MCF 10A (cell line): ENCODE data around the gene TTC27. TPM values are rescaled to one million over a fixed set of nuclear protein-coding genes. Genes with fewer than 3 reads are reported as not detected.
A peak's percentile ranks its signal among the peaks of the same experiment; 100 is the strongest.

Experiments
- BruUV-seq: library from RNA; stranded (reverse); fragments of 400-500 nt; replicated peaks from 2 replicates; lab custom pipeline; 2021; lab: Mats Ljungman, UMichigan
- CTCF ChIA-PET: fragments of 300-600 bp; sonication (Branson Sonifier 250); formaldehyde crosslinking; extraction: SDS; loops from one replicate; lab custom pipeline; 2021; ENCODE audit warnings: antibody characterized with exemption, inconsistent platforms; lab: Yijun Ruan, JAX
- POLR2A ChIA-PET: fragments of 300-600, 350-650 bp; sonication (Branson Sonifier 250); formaldehyde crosslinking; extraction: SDS; loops from one replicate; lab custom pipeline; 2020; ENCODE audit warnings: antibody characterized with exemption, inconsistent platforms; lab: Yijun Ruan, JAX
- DNase-seq: peaks from one replicate; pipeline ENCODE4 v3.0.0-alpha.2; 2018; ENCODE audit not compliant: unreplicated experiment
- H3K27ac Mint-ChIP-seq: one replicate; pipeline ENCODE4 v1.8.0; 2022; ENCODE audit warnings: mild to moderate bottlenecking, low read depth, mixed read lengths; ENCODE audit not compliant: unreplicated experiment
- H3K27me3 Mint-ChIP-seq: one replicate; pipeline ENCODE4 v1.8.0; 2022; ENCODE audit warnings: mixed read lengths; ENCODE audit not compliant: insufficient read depth, unreplicated experiment
- H3K36me3 Mint-ChIP-seq: one replicate; pipeline ENCODE4 v1.8.0; 2022; ENCODE audit warnings: mild to moderate bottlenecking, moderate library complexity, mixed read lengths; ENCODE audit not compliant: insufficient read depth, unreplicated experiment
- H3K4me1 Mint-ChIP-seq: one replicate; pipeline ENCODE4 v1.8.0; 2022; ENCODE audit warnings: mixed read lengths; ENCODE audit not compliant: insufficient read depth, unreplicated experiment
- H3K4me3 Mint-ChIP-seq: one replicate; pipeline ENCODE4 v1.8.0; 2022; ENCODE audit warnings: mild to moderate bottlenecking, moderate library complexity, mixed read lengths; ENCODE audit not compliant: unreplicated experiment
- H3K9me3 Mint-ChIP-seq: one replicate; pipeline ENCODE4 v1.8.0; 2022; ENCODE audit warnings: mixed read lengths; ENCODE audit not compliant: unreplicated experiment
- CTCF ChIP-seq: fragments of 200-600 bp; IDR thresholded peaks from one replicate; pipeline ENCODE4 v1.8.0; 2022; ENCODE audit warnings: antibody characterized with exemption, mild to moderate bottlenecking; ENCODE audit not compliant: unreplicated experiment
- intact Hi-C: fragments of 100-400 bp; cut with micrococcal nuclease; formaldehyde crosslinking; loops from 2 replicates; pipeline ENCODE4 v1.14.1; 2022
- total RNA-seq: library from RNA; stranded (reverse); gene quantifications from 2 replicates; pipeline ENCODE4 v1.2.3, GENCODE V29; 2022

TTC27 gene
- total RNA-seq, 1 experiment from 2014 or later = 29.1 TPM

GRCh38 chr2:32760628-32761027 lies 132.8 kb downstream of the TTC27 start:
- TF ChIP-seq CTCF = no peak
- CTCF ChIA-PET = interaction anchor here (1.3 kb wide), 1 partner anchor 13 kb away, joined by 3 read pairs; no protein-coding TSS in a partner anchor

GRCh38 chr2:32768387-32769174 lies 140.7 kb downstream of the TTC27 start:
- ChIA-PET POLR2A (no interaction called here), CTCF (interaction anchor here (1.0 to 1.2 kb wide), 3 partner anchors 261 to 266 kb away, joined by 4 to 6 read pairs (median 4); no protein-coding TSS in a partner anchor)
- no peak for TF ChIP-seq CTCF
- no peak overlapping the region for H3K27ac Mint-ChIP-seq
- no peaks in the 10 kb centered on the region for H3K36me3 Mint-ChIP-seq
- H3K9me3 Mint-ChIP-seq = no peaks in the 10 kb centered on the region
- H3K27me3 Mint-ChIP-seq = no peaks in the 10 kb centered on the region
- no peak overlapping the region for H3K4me3 Mint-ChIP-seq
- intact Hi-C loops = no loop called here
- BruUV-seq = no TSS peak
- DNase-seq = no peak
- no peaks in the 10 kb centered on the region for H3K4me1 Mint-ChIP-seq

More at GRCh38 chr2:32760628-32761027, 132.8 kb downstream of the TTC27 start:
- peaks cover 17% of the 10 kb centered on the region for H3K36me3 Mint-ChIP-seq
- intact Hi-C loops = no loop called here
- no peak overlapping the region for H3K4me3 Mint-ChIP-seq
- POLR2A ChIA-PET = no interaction called here
- peaks cover 5% of the 10 kb centered on the region for H3K4me1 Mint-ChIP-seq
- no peaks in the 10 kb centered on the region for H3K27me3 Mint-ChIP-seq
- no peak for DNase-seq
- no TSS peak for BruUV-seq
- H3K27ac Mint-ChIP-seq = peak overlapping the region; percentile 23
- H3K9me3 Mint-ChIP-seq = no peaks in the 10 kb centered on the region

- H3K36me3 Mint-ChIP-seq = no peaks in the 10 kb centered on the region
- no peaks in the 10 kb centered on the region for H3K4me1 Mint-ChIP-seq
- CTCF ChIA-PET = interaction anchor here (0.5 to 0.7 kb wide), 5 partner anchors 264 to 609 kb away, joined by 3 read pairs; no protein-coding TSS in a partner anchor
- H3K27me3 Mint-ChIP-seq = no peaks in the 10 kb centered on the region
- no peaks in the 10 kb centered on the region for H3K9me3 Mint-ChIP-seq
- intact Hi-C loops = loop anchor here (10.0 kb wide), 1 partner anchor 216 kb away; no protein-coding TSS in a partner anchor
- POLR2A ChIA-PET = no interaction called here
- no peak overlapping the region for H3K4me3 Mint-ChIP-seq
- TF ChIP-seq CTCF = no peak
- no TSS peak for BruUV-seq
- no peak overlapping the region for H3K27ac Mint-ChIP-seq
- DNase-seq = no peak
These were observed 142.5 kb downstream of the TTC27 start for GRCh38 chr2:32770360-32770759.
